CD4-positive, alpha-beta T cell treated with Interleukin-21 for 1 hour (primary cell): ENCODE results near the gene MT1E.
A peak's percentile ranks its signal among the peaks of the same experiment; 100 is the strongest.
"Not testable (repeated sequence)": the region's sequence is repeated elsewhere in the genome, so short reads cannot be mapped to it uniquely, and the experiment has no call there.

ENCODE experiments used
- DNase-seq: peaks from one replicate; pipeline ENCODE4 v3.0.0-alpha.2; 2020

The MT1E gene

GRCh38 chr16:56625140-56625942 lies at the start of gene MT1E:
TSS of gene MT1E (plus strand) at chr16:56625781. CDS start at chr16:56625852, 71 bp downstream.
- DNase-seq = no peak

- DNase-seq = peak; percentile 87
These were observed 48.8 kb upstream of the MT1E start for GRCh38 chr16:56576585-56577299.

GRCh38 chr16:56577300-56577625 lies 48.3 kb upstream of the MT1E start:
- DNase-seq = no peak

- no peak for DNase-seq
These were observed 45.1 kb upstream of the MT1E start for GRCh38 chr16:56580391-56581048.

- DNase-seq = not testable (repeated sequence)
These were observed 42.7 kb upstream of the MT1E start for GRCh38 chr16:56582911-56583310.

GRCh38 chr16:56583351-56584168 lies 42.0 kb upstream of the MT1E start:
- DNase-seq = no peak

- DNase-seq = no peak
These were observed 41.3 kb upstream of the MT1E start for GRCh38 chr16:56584276-56584675.

- DNase-seq = no peak
These were observed 36.8 kb upstream of the MT1E start for GRCh38 chr16:56588781-56589140.

- no peak for DNase-seq
These were observed 36.2 kb upstream of the MT1E start, which contains the start of gene MT3 for GRCh38 chr16:56589141-56590039. TSS of gene MT3 (plus strand) at chr16:56589528. CDS start at chr16:56589591, 63 bp downstream.

- no peak for DNase-seq
These were observed 34.1 kb upstream of the MT1E start for GRCh38 chr16:56591377-56592060.

GRCh38 chr16:56593573-56594291 lies 31.8 kb upstream of the MT1E start:
- no peak for DNase-seq

- no peak for DNase-seq
These were observed 31.3 kb upstream of the MT1E start for GRCh38 chr16:56594292-56594619.

GRCh38 chr16:56600398-56600999 lies 25.1 kb upstream of the MT1E start:
- DNase-seq = peak; percentile 60

GRCh38 chr16:56601325-56601724 lies 24.3 kb upstream of the MT1E start:
- no peak for DNase-seq

- DNase-seq = no peak
These were observed 22.0 kb upstream of the MT1E start for GRCh38 chr16:56603589-56603988.

GRCh38 chr16:56604966-56605365 lies 20.6 kb upstream of the MT1E start:
- no peak for DNase-seq

- DNase-seq = no peak
These were observed 20.1 kb upstream of the MT1E start for GRCh38 chr16:56605475-56605874.

GRCh38 chr16:56606071-56606475 lies 19.5 kb upstream of the MT1E start:
- no peak for DNase-seq

GRCh38 chr16:56606476-56607108 lies 19.0 kb upstream of the MT1E start:
- DNase-seq = no peak

- DNase-seq = no peak
These were observed 18.4 kb upstream of the MT1E start for GRCh38 chr16:56607109-56607618.
